ENCODE data around the gene GCC1. TPM values are rescaled to one million over a fixed set of nuclear protein-coding genes. Genes with fewer than 3 reads are reported as not detected.

The GCC1 gene
- total RNA-seq, 1 donor from 2014 or later: 19.9 TPM

DNA sequence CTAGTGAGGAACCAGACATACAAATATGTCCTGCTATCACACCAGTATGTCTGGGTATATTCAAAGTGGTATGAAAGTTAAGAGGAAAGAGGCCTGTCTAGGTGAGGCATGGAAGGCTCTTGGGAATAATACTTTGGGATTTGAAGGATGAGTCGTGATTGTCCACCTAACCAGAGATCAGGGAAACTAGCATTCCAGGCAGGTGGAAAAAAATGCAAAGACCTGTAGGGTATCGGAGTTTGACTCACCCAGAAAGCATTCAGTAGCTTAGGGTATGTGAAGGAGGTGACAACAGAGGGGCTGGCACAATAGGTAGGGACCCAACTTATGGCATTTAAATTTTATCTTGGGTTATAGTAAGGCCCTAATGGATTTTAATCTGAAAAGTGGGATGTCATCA is 950 bp upstream of the GCC1 start:
- Mint-ChIP-seq H3K4me1 (ENCODE audit: low read depth) (peaks cover 64% of the 10 kb centered on the region), H3K9me3 (ENCODE audit: low read depth) (no peaks in the 10 kb centered on the region), H3K36me3 (ENCODE audit: low read depth) (peaks cover 18% of the 10 kb centered on the region), H3K27ac (ENCODE audit: unreplicated experiment) (peak overlapping the region; percentile 18), H3K27me3 (ENCODE audit: low read depth) (no peaks in the 10 kb centered on the region), H3K4me3 (ENCODE audit: unreplicated experiment) (peak overlapping the region; percentile 31)
- TF ChIP-seq, protein P1, sequence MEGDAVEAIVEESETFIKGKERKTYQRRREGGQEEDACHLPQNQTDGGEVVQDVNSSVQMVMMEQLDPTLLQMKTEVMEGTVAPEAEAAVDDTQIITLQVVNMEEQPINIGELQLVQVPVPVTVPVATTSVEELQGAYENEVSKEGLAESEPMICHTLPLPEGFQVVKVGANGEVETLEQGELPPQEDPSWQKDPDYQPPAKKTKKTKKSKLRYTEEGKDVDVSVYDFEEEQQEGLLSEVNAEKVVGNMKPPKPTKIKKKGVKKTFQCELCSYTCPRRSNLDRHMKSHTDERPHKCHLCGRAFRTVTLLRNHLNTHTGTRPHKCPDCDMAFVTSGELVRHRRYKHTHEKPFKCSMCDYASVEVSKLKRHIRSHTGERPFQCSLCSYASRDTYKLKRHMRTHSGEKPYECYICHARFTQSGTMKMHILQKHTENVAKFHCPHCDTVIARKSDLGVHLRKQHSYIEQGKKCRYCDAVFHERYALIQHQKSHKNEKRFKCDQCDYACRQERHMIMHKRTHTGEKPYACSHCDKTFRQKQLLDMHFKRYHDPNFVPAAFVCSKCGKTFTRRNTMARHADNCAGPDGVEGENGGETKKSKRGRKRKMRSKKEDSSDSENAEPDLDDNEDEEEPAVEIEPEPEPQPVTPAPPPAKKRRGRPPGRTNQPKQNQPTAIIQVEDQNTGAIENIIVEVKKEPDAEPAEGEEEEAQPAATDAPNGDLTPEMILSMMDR (IDR thresholded peaks at IDR 0.05): no peak
- DNase-seq (ENCODE audit: low spot score): no peak

DNA sequence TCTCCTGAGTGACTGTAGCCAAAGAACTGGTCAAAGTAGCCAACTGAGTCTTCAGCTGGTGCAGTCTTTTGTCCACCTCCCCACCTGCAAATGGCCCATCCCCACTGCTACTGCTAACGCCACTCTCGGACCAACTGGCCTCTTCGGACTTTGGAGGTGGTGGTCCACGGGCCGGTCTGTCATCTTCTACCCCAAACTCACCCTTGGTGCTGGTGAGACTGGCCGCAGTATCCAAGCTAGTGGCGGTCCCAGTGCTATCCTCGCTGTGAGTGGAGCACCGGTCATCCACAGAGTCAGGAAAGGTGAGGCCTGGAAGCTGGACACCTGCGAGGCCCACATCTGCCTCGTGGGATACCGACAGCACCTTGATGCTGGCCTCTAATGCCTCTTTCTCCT is 750 bp downstream of the GCC1 start:
- peaks cover 69% of the 10 kb centered on the region for H3K4me1 Mint-ChIP-seq (ENCODE audit: low read depth)
- H3K9me3 Mint-ChIP-seq (ENCODE audit: low read depth): no peaks in the 10 kb centered on the region
- peak overlapping the region; percentile 87 for H3K27ac Mint-ChIP-seq (ENCODE audit: unreplicated experiment)
- H3K36me3 Mint-ChIP-seq (ENCODE audit: low read depth): peaks cover 13% of the 10 kb centered on the region
- TF ChIP-seq, protein P1 (IDR thresholded peaks at IDR 0.05): no peak
- DNase-seq (ENCODE audit: low spot score): no peak
- no peaks in the 10 kb centered on the region for H3K27me3 Mint-ChIP-seq (ENCODE audit: low read depth)
- H3K4me3 Mint-ChIP-seq (ENCODE audit: unreplicated experiment): peak overlapping the region; percentile 89

DNA sequence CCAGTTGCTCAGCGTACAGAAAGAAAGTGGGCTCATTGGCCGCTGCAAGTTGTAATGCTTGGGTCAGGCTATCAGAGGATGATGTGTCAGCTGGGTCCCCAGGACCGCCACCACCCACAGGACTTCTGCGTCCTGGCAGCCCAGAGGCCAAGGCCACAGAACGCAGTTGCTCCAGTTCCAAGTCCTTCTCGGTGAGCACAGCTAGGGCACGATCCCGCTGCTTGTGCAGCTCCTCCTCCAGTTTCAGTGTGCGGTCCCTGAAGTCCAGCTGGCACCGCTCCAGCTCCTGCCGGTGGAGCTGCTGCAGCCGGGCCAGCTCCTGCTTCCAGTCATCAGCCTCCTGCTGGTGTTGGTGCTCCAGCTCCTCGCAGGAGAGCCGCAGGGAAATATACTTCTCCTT is 3.0 kb downstream of the GCC1 start:
- Mint-ChIP-seq H3K4me3 (ENCODE audit: unreplicated experiment) (no peak overlapping the region), H3K27me3 (ENCODE audit: low read depth) (no peaks in the 10 kb centered on the region), H3K9me3 (ENCODE audit: low read depth) (no peaks in the 10 kb centered on the region), H3K36me3 (ENCODE audit: low read depth) (peaks cover 13% of the 10 kb centered on the region), H3K4me1 (ENCODE audit: low read depth) (peaks cover 61% of the 10 kb centered on the region), H3K27ac (ENCODE audit: unreplicated experiment) (no peak overlapping the region)
- DNase-seq (ENCODE audit: low spot score): no peak
- TF ChIP-seq, protein P1 (IDR thresholded peaks at IDR 0.05): no peak

DNA sequence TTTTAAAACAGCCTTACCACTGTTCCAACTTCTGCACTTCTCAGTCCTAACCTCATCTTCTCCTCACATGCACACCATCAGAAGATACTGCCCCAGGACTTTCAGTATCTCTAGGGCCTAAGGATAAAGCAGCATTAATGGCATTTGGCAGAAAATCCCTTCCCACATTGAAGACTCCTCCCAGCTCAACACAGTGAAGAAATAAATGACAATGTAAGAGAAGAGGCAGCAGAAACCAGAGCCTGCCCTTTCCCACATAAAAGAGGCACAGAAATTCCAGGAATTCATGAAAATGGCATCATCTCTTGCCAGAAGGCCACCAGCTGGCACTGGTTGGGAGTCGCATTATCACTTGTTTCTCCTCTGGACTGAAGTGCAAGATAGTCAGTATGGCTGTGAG is 3.7 kb downstream of the GCC1 start:
- Mint-ChIP-seq H3K27ac (ENCODE audit: unreplicated experiment) (no peak overlapping the region), H3K27me3 (ENCODE audit: low read depth) (no peaks in the 10 kb centered on the region), H3K9me3 (ENCODE audit: low read depth) (no peaks in the 10 kb centered on the region), H3K36me3 (ENCODE audit: low read depth) (peaks cover 13% of the 10 kb centered on the region), H3K4me1 (ENCODE audit: low read depth) (peaks cover 61% of the 10 kb centered on the region), H3K4me3 (ENCODE audit: unreplicated experiment) (no peak overlapping the region)
- DNase-seq (ENCODE audit: low spot score): no peak
- TF ChIP-seq, protein P1 (IDR thresholded peaks at IDR 0.05): no peak

DNA sequence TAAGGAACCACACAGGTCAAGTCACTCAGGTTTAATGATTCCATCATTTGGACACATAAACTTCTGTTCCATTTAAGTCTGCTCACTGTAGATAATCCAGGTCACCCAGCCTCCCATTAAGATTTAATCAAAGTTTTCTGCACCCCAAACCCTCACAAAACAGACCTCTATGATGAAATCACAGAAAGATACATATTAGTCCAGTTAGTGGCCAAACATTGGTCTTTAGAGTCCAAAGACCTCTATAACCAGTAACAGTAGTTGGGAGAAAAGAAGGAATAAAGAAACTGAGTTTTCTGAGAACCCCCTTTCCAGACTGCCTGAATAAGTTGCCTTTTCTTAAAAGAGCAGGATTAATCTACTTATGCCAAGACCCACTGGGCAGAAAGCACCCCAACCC is 4.8 kb downstream of the GCC1 start:
- Mint-ChIP-seq H3K36me3 (ENCODE audit: low read depth) (peaks cover 13% of the 10 kb centered on the region), H3K9me3 (ENCODE audit: low read depth) (no peaks in the 10 kb centered on the region), H3K4me3 (ENCODE audit: unreplicated experiment) (no peak overlapping the region), H3K27ac (ENCODE audit: unreplicated experiment) (no peak overlapping the region), H3K27me3 (ENCODE audit: low read depth) (no peaks in the 10 kb centered on the region), H3K4me1 (ENCODE audit: low read depth) (peaks cover 51% of the 10 kb centered on the region)
- TF ChIP-seq, protein P1 (IDR thresholded peaks at IDR 0.05): no peak
- DNase-seq (ENCODE audit: low spot score): no peak
